Astrocyte of the spinal cord (primary cell): Measurements from ENCODE around the gene LRCOL1.

Experiments
- DNase-seq: peaks from one replicate; pipeline ENCODE4 v3.0.0; 2011; ENCODE audit warnings: low read depth, low spot score
- H3K4me3 ChIP-seq: 2 replicates; pipeline ENCODE4 v1.5.1; 2011; ENCODE audit warnings: low read depth, mild to moderate bottlenecking, low read length, moderate library complexity
- CTCF ChIP-seq: IDR thresholded peaks from 2 replicates; pipeline ENCODE4 v1.5.1; 2012; ENCODE audit warnings: low read depth, mild to moderate bottlenecking, low read length, inconsistent platforms
- in situ Hi-C: cut with HindIII; loops from 2 replicates; pipeline ENCODE4 v1.10.0; 2017; ENCODE audit warnings: low sequenced_read_pairs

LRCOL1 gene

DNA sequence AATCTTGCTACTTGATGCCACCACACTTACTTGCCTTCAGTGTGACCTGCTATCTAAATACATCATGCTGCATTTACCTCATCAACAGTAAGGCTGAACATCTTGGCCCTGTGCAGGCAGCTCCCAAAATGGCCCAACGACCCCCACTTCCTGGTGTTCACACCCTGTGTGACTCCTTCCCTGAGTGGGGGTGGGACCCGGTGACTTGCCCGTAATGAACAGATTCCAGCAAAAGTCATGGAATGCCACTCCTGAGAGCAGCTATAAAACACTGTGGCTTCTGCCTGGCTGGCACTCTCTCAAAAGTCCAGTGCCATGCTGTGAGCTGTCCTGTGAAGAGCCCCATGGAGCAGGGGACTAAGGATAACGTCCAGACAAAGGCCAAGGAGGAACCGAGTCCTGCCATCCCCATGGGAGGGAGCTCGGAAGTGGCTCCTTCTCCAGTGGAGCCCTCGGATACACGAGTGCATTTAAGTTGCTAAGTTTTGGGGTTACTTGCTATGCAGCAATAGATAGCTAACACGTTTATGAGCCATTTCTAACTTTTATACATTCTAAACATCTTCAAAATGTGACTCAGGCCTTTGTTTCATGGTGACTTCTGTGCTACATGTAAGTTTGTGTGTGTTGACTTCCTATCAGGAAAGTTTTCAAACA is 41.2 kb upstream of the LRCOL1 start:
- no peak for DNase-seq
- in situ Hi-C loops: no loop called here

DNA sequence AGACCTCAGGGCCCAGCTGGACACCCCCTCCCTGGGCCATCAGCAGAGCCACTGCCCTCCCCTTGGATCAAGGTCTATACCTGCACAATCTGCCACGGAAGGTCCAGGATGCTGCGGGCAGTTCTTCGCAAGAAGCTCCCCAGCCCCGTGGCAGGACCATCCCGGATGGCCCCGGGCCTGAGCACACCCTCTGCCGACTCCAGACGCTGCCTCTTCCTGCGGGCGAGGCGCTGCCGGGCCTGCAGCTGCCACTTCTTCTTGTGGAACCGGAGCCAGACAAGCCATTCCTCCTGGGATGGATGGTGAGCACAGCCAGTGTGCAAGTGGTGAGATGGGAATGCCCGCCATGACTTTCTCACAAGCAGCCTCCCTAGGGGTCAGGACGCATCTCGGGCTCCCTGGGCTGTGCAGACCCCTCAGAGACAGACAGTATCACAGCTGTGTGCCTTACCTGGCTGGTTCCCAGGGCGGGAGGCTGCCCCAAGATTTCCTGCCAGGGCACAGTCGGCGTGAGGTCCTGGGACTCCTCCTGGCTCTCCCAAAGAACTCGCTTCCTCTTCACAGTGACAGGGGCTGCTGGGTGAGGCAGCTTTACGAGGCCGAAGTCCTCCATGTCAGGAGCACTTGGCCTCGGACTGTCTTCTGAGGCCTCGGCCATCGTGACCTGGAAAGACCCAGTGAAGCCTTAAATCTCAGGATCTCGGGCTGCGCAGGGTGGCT is 39.0 kb upstream of the LRCOL1 start:
- TF ChIP-seq CTCF: no peak
- H3K4me3 ChIP-seq: no peak overlapping the region
- in situ Hi-C loops: no loop called here
- no peak for DNase-seq

More for the DNA sequence above, 41.2 kb upstream of the LRCOL1 start:
- H3K4me3 ChIP-seq: no peak overlapping the region
- TF ChIP-seq CTCF: no peak

DNA sequence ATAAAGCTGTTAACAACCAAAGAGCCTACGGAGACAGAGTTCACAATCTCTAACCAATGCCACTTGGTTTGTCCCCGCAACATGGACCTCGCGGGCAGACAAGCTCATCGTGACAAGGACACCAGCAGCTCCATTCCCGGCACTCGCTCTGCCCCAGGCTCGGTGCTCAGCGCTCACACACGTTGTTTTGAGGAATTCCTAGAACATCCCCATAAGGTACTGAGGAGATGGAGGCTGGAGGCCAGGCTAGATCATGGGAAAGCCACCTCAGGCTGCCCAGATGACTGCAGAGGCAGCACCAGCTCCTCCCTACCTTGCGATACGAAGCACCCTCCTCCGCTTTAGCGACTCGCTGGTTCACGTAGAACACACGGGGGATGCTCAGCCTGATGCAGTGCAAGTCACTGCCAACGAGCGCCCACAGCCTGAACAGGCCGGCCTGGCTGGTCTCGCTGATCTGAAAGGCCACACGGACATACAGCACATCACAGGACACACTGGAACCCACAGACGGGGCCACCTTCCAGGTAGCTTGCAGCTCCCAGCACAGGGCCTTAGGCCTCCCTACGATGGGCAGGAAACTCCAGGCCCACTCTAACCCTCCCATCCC is 38.3 kb upstream of the LRCOL1 start:
- no peak for DNase-seq
- H3K4me3 ChIP-seq: no peak overlapping the region
- in situ Hi-C loops: no loop called here
- TF ChIP-seq CTCF: no peak

GRCh38 chr12:132647858-132648257 is 37.5 kb upstream of the LRCOL1 start:
- DNase-seq: no peak
- H3K4me3 ChIP-seq: no peak overlapping the region
- TF ChIP-seq CTCF: no peak
- in situ Hi-C loops: no loop called here

DNA sequence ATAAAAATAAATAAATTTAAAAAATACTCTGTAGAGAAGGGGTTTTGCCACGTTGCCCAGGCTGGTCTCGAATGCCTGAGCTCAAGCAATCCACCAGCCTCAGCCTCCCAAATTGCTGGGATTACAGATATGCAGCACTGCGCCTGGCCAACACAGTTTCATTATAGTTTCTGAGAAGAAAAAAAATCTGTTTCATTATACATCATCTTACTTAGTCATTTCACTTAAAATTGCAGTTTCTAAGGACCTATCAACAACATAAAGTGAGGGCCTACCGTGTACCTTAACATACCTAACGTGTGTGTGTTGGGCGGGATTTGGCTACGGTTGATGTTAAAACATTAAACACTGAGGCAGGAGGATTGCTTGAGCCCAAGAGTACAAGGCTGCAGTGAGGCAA is 36.5 kb upstream of the LRCOL1 start:
- TF ChIP-seq CTCF: no peak
- in situ Hi-C loops: no loop called here
- DNase-seq: no peak
- no peak overlapping the region for H3K4me3 ChIP-seq

GRCh38 chr12:132642846-132643835 is 32.8 kb upstream of the LRCOL1 start:
- TF ChIP-seq CTCF: no peak
- H3K4me3 ChIP-seq: no peak overlapping the region
- in situ Hi-C loops: no loop called here
- DNase-seq: no peak
